Measurements from ENCODE around the gene CPNE1. TPM values are rescaled to one million over a fixed set of nuclear protein-coding genes. Genes with fewer than 3 reads are reported as not detected.

The CPNE1 gene
- total RNA-seq, 1 experiment from 2014 or later: 222 TPM

GRCh38 chr20:35598899-35599775 lies 65.6 kb downstream of the CPNE1 start:
- ChIA-PET POLR2A (ENCODE audit: unreplicated experiment) (no interaction called here), CTCF (no interaction called here)
- H3F3A ChIP-seq (ENCODE audit: low read length, unreplicated experiment): no peaks in the 10 kb centered on the region
- H2AFZ ChIP-seq (ENCODE audit: low read length): no peak overlapping the region
- DNase-seq (no peak), ATAC-seq (no peak)
- intact Hi-C loops (cut with micrococcal nuclease): no loop called here
- H4K20me1 ChIP-seq (ENCODE audit: low read length): no peaks in the 10 kb centered on the region
- no peaks in the 10 kb centered on the region for H3K79me2 ChIP-seq (ENCODE audit: low read length)
- no peak overlapping the region for H3K9ac ChIP-seq (ENCODE audit: low read length)
- H3K4me3 ChIP-seq (ENCODE audit: low read length): no peak overlapping the region
- H3K4me2 ChIP-seq (ENCODE audit: low read length): no peak overlapping the region
- H3K4me1 ChIP-seq (ENCODE audit: insufficient read depth, low read length): no peaks in the 10 kb centered on the region
- H3K36me3 ChIP-seq (ENCODE audit: low read depth, low read length): no peaks in the 10 kb centered on the region; the same call in none of the 2 replicates
- H3K27me3 ChIP-seq (ENCODE audit: low read length): no peaks in the 10 kb centered on the region
- no peaks in the 10 kb centered on the region for H3K9me3 ChIP-seq (ENCODE audit: low read length)
- H3K9me2 ChIP-seq (replicated peaks; ENCODE audit: low read length): no peaks in the 10 kb centered on the region
- no TSS peak for BruUV-seq (replicated peaks)
- TF ChIP-seq EZH2 (IDR thresholded peaks at IDR 0.05; ENCODE audit: low read length, unreplicated experiment) (no peak), EZH2phosphoT487 (IDR thresholded peaks at IDR 0.05; ENCODE audit: borderline replicate concordance, low read length) (no peak), CTCF (conservative IDR thresholded peaks at IDR 0.05; ENCODE audit: low read depth, low read length) (no peak)
- no peak overlapping the region for H3K27ac ChIP-seq (ENCODE audit: low read length)

GRCh38 chr20:35598476-35598875 lies 66.2 kb downstream of the CPNE1 start:
- ChIA-PET POLR2A (ENCODE audit: unreplicated experiment) (no interaction called here), CTCF (no interaction called here)
- H4K20me1 ChIP-seq (ENCODE audit: low read length): no peaks in the 10 kb centered on the region
- TF ChIP-seq EZH2 (IDR thresholded peaks at IDR 0.05; ENCODE audit: low read length, unreplicated experiment) (no peak), EZH2phosphoT487 (IDR thresholded peaks at IDR 0.05; ENCODE audit: borderline replicate concordance, low read length) (no peak), CTCF (conservative IDR thresholded peaks at IDR 0.05; ENCODE audit: low read depth, low read length) (no peak)
- no peaks in the 10 kb centered on the region; the same call in none of the 2 replicates for H3K36me3 ChIP-seq (ENCODE audit: low read depth, low read length)
- H3K27me3 ChIP-seq (ENCODE audit: low read length): no peaks in the 10 kb centered on the region
- H3K4me2 ChIP-seq (ENCODE audit: low read length): no peak overlapping the region
- DNase-seq: no peak
- no TSS peak for BruUV-seq (replicated peaks)
- no peak overlapping the region for H3K9ac ChIP-seq (ENCODE audit: low read length)
- no peak for ATAC-seq
- H3K4me3 ChIP-seq (ENCODE audit: low read length): no peak overlapping the region
- no peaks in the 10 kb centered on the region for H3K9me3 ChIP-seq (ENCODE audit: low read length)
- no peak overlapping the region for H2AFZ ChIP-seq (ENCODE audit: low read length)
- no peaks in the 10 kb centered on the region for H3K4me1 ChIP-seq (ENCODE audit: insufficient read depth, low read length)
- H3K79me2 ChIP-seq (ENCODE audit: low read length): no peaks in the 10 kb centered on the region
- H3F3A ChIP-seq (ENCODE audit: low read length, unreplicated experiment): no peaks in the 10 kb centered on the region
- no peaks in the 10 kb centered on the region for H3K9me2 ChIP-seq (replicated peaks; ENCODE audit: low read length)
- intact Hi-C loops (cut with micrococcal nuclease): no loop called here
- no peak overlapping the region for H3K27ac ChIP-seq (ENCODE audit: low read length)

GRCh38 chr20:35597186-35597585 lies 67.5 kb downstream of the CPNE1 start:
- no peak for DNase-seq
- no peaks in the 10 kb centered on the region for H3K9me3 ChIP-seq (ENCODE audit: low read length)

More at GRCh38 chr20:35597186-35597585, 67.5 kb downstream of the CPNE1 start:
- H3K27me3 ChIP-seq (ENCODE audit: low read length): no peaks in the 10 kb centered on the region
- intact Hi-C loops (cut with micrococcal nuclease): no loop called here
- no peak for ATAC-seq
- H3K36me3 ChIP-seq (ENCODE audit: low read depth, low read length): peaks cover 6% of the 10 kb centered on the region
- CTCF ChIA-PET: interaction anchor here (0.6 kb wide), 1 partner anchor 54 kb away, joined by 4 read pairs; no protein-coding TSS in a partner anchor
- no peak overlapping the region for H2AFZ ChIP-seq (ENCODE audit: low read length)
- H3F3A ChIP-seq (ENCODE audit: low read length, unreplicated experiment): no peaks in the 10 kb centered on the region
- no peaks in the 10 kb centered on the region for H3K79me2 ChIP-seq (ENCODE audit: low read length)
- no peaks in the 10 kb centered on the region for H3K9me2 ChIP-seq (replicated peaks; ENCODE audit: low read length)
- POLR2A ChIA-PET (ENCODE audit: unreplicated experiment): no interaction called here
- no peaks in the 10 kb centered on the region for H3K4me1 ChIP-seq (ENCODE audit: insufficient read depth, low read length)
- no peaks in the 10 kb centered on the region for H4K20me1 ChIP-seq (ENCODE audit: low read length)
- no peak overlapping the region for H3K9ac ChIP-seq (ENCODE audit: low read length)
- BruUV-seq (replicated peaks): no TSS peak
- no peak overlapping the region for H3K4me3 ChIP-seq (ENCODE audit: low read length)
- no peak overlapping the region for H3K27ac ChIP-seq (ENCODE audit: low read length)
- no peak overlapping the region for H3K4me2 ChIP-seq (ENCODE audit: low read length)
- TF ChIP-seq CTCF (conservative IDR thresholded peaks at IDR 0.05; ENCODE audit: low read depth, low read length) (no peak), EZH2phosphoT487 (IDR thresholded peaks at IDR 0.05; ENCODE audit: borderline replicate concordance, low read length) (no peak), EZH2 (IDR thresholded peaks at IDR 0.05; ENCODE audit: low read length, unreplicated experiment) (no peak)
